Measurements from ENCODE around the gene RNPEPL1. TPM values are rescaled to one million over a fixed set of nuclear protein-coding genes. Genes with fewer than 3 reads are reported as not detected.

Gene RNPEPL1
- polyA plus RNA-seq, 2 of the 4 experiments (the other 2 are of a cell fraction): 9.2 to 26.3 TPM

DNA sequence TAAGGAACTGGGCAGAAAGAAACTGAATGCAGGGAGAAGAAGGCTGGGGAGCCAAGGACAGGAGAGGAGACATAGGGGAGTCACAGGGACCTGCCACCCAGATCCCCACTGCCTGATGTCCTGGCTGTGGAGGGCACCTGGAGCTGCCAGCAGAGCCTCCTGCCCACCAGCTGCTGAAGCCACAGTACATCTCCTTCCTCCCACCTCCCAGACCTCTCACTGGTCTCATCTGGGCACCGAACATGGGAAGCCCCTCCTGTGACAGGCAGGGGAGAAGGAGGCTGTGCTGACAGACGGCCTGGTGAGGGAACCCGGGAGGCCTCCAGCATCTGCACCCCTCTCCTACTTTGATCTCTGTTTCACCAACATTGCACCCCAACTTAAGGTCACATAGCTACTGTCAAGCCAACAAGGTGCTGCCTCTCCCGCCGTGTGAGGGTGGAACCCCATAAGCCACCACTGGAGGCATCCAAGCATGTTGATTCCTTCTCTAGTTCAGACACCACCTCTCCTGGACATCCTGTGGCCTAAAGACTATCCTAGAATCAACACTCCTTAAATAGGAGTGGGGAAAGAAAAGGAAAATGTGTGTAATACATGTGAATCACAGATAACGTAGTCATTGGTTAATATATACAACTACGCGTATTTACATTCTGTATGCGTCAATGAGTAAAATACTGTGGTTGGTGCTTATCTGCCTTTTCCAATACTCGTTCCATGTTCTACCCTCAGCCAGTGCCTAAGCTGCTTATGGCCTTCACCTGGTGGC is 3.5 kb upstream of the RNPEPL1 start:
- FAIRE-seq (no peak), ATAC-seq (no peak), DNase-seq (ENCODE audit: low read depth in 1 of 2, low spot score in 1 of 2) (peak in 1 of 2 experiments; percentile 70)
- H3K9me3 ChIP-seq: no peaks in the 10 kb centered on the region
- peak overlapping the region; percentile 37 for H3K4me3 ChIP-seq
- peaks cover 47% of the 10 kb centered on the region for H3K4me1 ChIP-seq
- peak overlapping the region; percentile 96 to 98 for H3K27ac ChIP-seq
- no peak for TF ChIP-seq RNF2 (IDR thresholded peaks at IDR 0.05; ENCODE audit: borderline replicate concordance, low read depth)
- TF ChIP-seq FOSL2 (IDR thresholded peaks at IDR 0.05): no peak
- TF ChIP-seq FOSL2 (CRISPR knock-in tag; IDR thresholded peaks at IDR 0.05): peak; percentile 61
- ChIA-PET POLR2A (interaction anchor here (3.2 kb wide), 1 partner anchor 21 kb away, joined by 24 read pairs; the partner anchor contains the start of gene CAPN10), CTCF (interaction anchor here (1.0 to 3.8 kb wide), 7 partner anchors 11 to 56 kb away, joined by 3 to 76 read pairs (median 7); partner anchors contain the start of gene CAPN10)
- H3K4me2 ChIP-seq: peak overlapping the region; percentile 91
- 65% methylated on average over 10 of the region's 10 CpGs for WGBS (ENCODE audit: missing lambda C conversion rate)

DNA sequence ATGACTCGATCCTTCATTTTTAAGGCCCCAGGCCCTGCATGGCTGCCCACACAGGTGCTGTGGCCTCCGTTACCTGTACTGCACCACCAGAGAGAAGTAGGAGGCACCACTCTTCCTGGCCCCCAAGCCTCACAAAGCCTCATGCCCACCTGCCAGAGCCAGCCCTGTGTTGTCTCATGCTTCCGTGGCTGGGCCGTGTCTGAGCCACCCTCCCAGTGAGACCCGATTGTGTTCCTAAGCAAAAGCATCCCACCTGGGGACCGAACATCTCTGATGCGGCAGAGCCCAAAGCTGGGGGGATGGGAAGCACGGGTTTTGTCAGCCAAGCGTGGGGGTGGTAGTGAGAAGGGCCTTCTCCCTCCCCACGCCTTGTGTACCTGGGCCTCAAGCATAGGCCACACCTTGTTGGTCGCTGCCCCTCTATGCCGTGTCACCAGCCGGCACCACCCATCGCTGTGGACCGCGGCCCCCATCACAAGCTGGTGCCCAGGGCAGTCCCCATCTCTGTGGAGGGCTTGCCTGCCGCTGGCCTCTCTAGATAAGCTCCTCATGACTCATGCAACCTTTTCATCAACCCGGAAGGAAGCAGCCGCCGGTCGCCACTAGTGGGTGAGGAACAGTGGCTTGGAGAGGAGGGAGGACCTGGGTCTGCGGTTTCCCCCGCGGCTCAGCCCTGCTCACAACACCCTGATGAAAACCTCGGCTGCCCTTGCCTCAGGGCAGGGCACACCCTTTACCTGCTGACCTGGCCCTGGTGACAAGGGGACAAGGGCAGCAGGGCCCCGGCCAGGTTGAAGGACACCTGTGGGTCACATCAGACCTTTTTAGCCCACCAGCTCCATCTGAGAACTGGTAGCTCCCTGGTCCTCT is 2.7 kb upstream of the RNPEPL1 start:
- peaks cover 53% of the 10 kb centered on the region for H3K4me1 ChIP-seq
- H3K4me2 ChIP-seq: peak overlapping the region; percentile 91
- ATAC-seq (peak; percentile 52 to 72), DNase-seq (ENCODE audit: low read depth in 1 of 2, low spot score in 1 of 2) (peak; percentile 60 to 92), FAIRE-seq (no peak)
- CTCF ChIA-PET: interaction anchor here (0.7 to 3.8 kb wide), 22 partner anchors 8 to 275 kb away, joined by 3 to 76 read pairs (median 4); partner anchors contain the start of genes ANKMY1, AQP12A and CAPN10
- peak overlapping the region; percentile 96 to 98 for H3K27ac ChIP-seq
- peak overlapping the region; percentile 37 for H3K4me3 ChIP-seq
- TF ChIP-seq MAZ (IDR thresholded peaks at IDR 0.05; ENCODE audit: borderline replicate concordance, low read depth, low read length) (no peak), HOXA7 (CRISPR knock-in tag; IDR thresholded peaks at IDR 0.05) (peak; percentile 65; the same call in 1 of the 2 replicates), NFE2L2 (conservative IDR thresholded peaks at IDR 0.05; ENCODE audit: low read length) (no peak), FOSL2 (IDR thresholded peaks at IDR 0.05) (peak; percentile 56; the same call in 1 of the 2 replicates), FOSL2 (CRISPR knock-in tag; IDR thresholded peaks at IDR 0.05) (peak; percentile 93), GATA3 (IDR thresholded peaks at IDR 0.05; ENCODE audit: borderline replicate concordance) (peak; percentile 35; the same call in 1 of the 2 replicates), RARB (CRISPR knock-in tag; IDR thresholded peaks at IDR 0.05) (peak; percentile 63; the same call in 1 of the 2 replicates), JUN (IDR thresholded peaks at IDR 0.05) (peak in 1 of 2 experiments; percentile 47; a peak in 3 of 5 replicates), POLR2A (IDR thresholded peaks at IDR 0.05; ENCODE audit: low read length) (peak; percentile 54), TP53 (CRISPR knock-in tag; IDR thresholded peaks at IDR 0.05) (peak; percentile 17; the same call in 1 of the 2 replicates)
- TF ChIP-seq, protein P1, sequence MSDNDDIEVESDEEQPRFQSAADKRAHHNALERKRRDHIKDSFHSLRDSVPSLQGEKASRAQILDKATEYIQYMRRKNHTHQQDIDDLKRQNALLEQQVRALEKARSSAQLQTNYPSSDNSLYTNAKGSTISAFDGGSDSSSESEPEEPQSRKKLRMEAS (IDR thresholded peaks at IDR 0.05): peak; percentile 47
- TF ChIP-seq, protein P2, sequence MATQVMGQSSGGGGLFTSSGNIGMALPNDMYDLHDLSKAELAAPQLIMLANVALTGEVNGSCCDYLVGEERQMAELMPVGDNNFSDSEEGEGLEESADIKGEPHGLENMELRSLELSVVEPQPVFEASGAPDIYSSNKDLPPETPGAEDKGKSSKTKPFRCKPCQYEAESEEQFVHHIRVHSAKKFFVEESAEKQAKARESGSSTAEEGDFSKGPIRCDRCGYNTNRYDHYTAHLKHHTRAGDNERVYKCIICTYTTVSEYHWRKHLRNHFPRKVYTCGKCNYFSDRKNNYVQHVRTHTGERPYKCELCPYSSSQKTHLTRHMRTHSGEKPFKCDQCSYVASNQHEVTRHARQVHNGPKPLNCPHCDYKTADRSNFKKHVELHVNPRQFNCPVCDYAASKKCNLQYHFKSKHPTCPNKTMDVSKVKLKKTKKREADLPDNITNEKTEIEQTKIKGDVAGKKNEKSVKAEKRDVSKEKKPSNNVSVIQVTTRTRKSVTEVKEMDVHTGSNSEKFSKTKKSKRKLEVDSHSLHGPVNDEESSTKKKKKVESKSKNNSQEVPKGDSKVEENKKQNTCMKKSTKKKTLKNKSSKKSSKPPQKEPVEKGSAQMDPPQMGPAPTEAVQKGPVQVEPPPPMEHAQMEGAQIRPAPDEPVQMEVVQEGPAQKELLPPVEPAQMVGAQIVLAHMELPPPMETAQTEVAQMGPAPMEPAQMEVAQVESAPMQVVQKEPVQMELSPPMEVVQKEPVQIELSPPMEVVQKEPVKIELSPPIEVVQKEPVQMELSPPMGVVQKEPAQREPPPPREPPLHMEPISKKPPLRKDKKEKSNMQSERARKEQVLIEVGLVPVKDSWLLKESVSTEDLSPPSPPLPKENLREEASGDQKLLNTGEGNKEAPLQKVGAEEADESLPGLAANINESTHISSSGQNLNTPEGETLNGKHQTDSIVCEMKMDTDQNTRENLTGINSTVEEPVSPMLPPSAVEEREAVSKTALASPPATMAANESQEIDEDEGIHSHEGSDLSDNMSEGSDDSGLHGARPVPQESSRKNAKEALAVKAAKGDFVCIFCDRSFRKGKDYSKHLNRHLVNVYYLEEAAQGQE (IDR thresholded peaks at IDR 0.05): no peak
- TF ChIP-seq, protein P3, sequence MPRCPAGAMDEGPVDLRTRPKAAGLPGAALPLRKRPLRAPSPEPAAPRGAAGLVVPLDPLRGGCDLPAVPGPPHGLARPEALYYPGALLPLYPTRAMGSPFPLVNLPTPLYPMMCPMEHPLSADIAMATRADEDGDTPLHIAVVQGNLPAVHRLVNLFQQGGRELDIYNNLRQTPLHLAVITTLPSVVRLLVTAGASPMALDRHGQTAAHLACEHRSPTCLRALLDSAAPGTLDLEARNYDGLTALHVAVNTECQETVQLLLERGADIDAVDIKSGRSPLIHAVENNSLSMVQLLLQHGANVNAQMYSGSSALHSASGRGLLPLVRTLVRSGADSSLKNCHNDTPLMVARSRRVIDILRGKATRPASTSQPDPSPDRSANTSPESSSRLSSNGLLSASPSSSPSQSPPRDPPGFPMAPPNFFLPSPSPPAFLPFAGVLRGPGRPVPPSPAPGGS (IDR thresholded peaks at IDR 0.05): 0 out of 3 replicates have a peak, but pooled peaks have one; percentile 15
- 21% methylated on average over 14 of the region's 26 CpGs for WGBS (ENCODE audit: missing lambda C conversion rate)
- H3K9me3 ChIP-seq: no peaks in the 10 kb centered on the region
- POLR2A ChIA-PET: interaction anchor here (0.7 to 3.2 kb wide), 5 partner anchors 15 to 196 kb away, joined by 3 to 24 read pairs (median 4); partner anchors contain the start of gene CAPN10

All from A549 (cell line).